GM23248 (cell line): Measurements from ENCODE around the gene GARNL3. TPM values are rescaled to one million over a fixed set of nuclear protein-coding genes. Genes with fewer than 3 reads are reported as not detected.

Experiments
- DNase-seq: peaks from one replicate; pipeline ENCODE4 v3.0.0-alpha.2; 2015
- H2AFZ ChIP-seq: fragments of 200-600 bp; sonication (generic); 2 replicates; pipeline ENCODE4 v1.6.1; 2016; ENCODE audit warnings: antibody characterized with exemption
- H3F3A ChIP-seq: fragments of 200-600 bp; sonication (generic); 2 replicates; pipeline ENCODE4 v1.6.1; 2016; ENCODE audit warnings: mild to moderate bottlenecking, antibody characterized with exemption, mixed run types; ENCODE audit not compliant: insufficient read depth
- H3K27ac ChIP-seq: fragments of 200-600 bp; sonication (generic); 2 replicates; pipeline ENCODE4 v1.5.1; 2016; ENCODE audit warnings: mild to moderate bottlenecking
- H3K27me3 ChIP-seq: fragments of 200-600 bp; sonication (generic); replicated peaks from 2 replicates; pipeline ENCODE4 v1.6.1; 2016; ENCODE audit warnings: mild to moderate bottlenecking; ENCODE audit not compliant: insufficient read depth
- H3K36me3 ChIP-seq: fragments of 200-600 bp; sonication (generic); 2 replicates; pipeline ENCODE4 v1.6.1; 2016; ENCODE audit warnings: low read depth, mild to moderate bottlenecking
- H3K4me1 ChIP-seq: fragments of 200-600 bp; sonication (generic); 2 replicates; pipeline ENCODE4 v1.6.1; 2016; ENCODE audit warnings: mild to moderate bottlenecking; ENCODE audit not compliant: insufficient read depth
- H3K4me2 ChIP-seq: fragments of 200-600 bp; sonication (generic); one replicate; pipeline ENCODE4 v1.6.1; 2016; ENCODE audit warnings: mild to moderate bottlenecking; ENCODE audit not compliant: unreplicated experiment
- H3K4me3 ChIP-seq: fragments of 200-600 bp; sonication (generic); 2 replicates; pipeline ENCODE4 v1.5.1; 2016; ENCODE audit warnings: mild to moderate bottlenecking
- H3K79me2 ChIP-seq: fragments of 200-600 bp; sonication (generic); 2 replicates; pipeline ENCODE4 v1.6.1; 2016; ENCODE audit warnings: mild to moderate bottlenecking; ENCODE audit not compliant: insufficient read depth
- H3K9ac ChIP-seq: fragments of 200-600 bp; sonication (generic); 2 replicates; pipeline ENCODE4 v1.6.1; 2016; ENCODE audit warnings: mild to moderate bottlenecking
- H3K9me2 ChIP-seq: fragments of 200-600 bp; sonication (generic); 2 replicates; pipeline ENCODE4 v1.6.1; 2016; ENCODE audit warnings: mixed run types, mild to moderate bottlenecking, moderate library complexity; ENCODE audit not compliant: insufficient read depth
- H3K9me3 ChIP-seq: fragments of 200-600 bp; sonication (generic); one replicate; pipeline ENCODE4 v1.6.1; 2017; ENCODE audit warnings: low read depth
- H4K20me1 ChIP-seq: fragments of 200-600 bp; sonication (generic); 2 replicates; pipeline ENCODE4 v1.6.0; 2016; ENCODE audit not compliant: insufficient read depth
- EZH2 ChIP-seq: fragments of 200-600 bp; sonication (generic); IDR thresholded peaks from 2 replicates; pipeline ENCODE4 v1.6.1; 2018; ENCODE audit warnings: antibody characterized with exemption, mild to moderate bottlenecking; ENCODE audit not compliant: insufficient read depth, poor library complexity, severe bottlenecking
- EZH2phosphoT487 ChIP-seq: fragments of 200-600 bp; sonication (generic); IDR thresholded peaks from 2 replicates; pipeline ENCODE4 v1.6.1; 2018; ENCODE audit warnings: antibody characterized with exemption, moderate library complexity, mild to moderate bottlenecking, low read depth; ENCODE audit not compliant: insufficient read depth
- WGBS, 2 experiments: methylation state at CpG; one replicate each; pipeline ENCODE4 v1.1.6; 2015 to 2017; ENCODE audit warnings: low lambda C conversion rate in 2 of 2, low coverage in 1 of 2; ENCODE audit errors: missing lambda C conversion rate in 2 of 2; 5-methylcytosine and 5-hydroxymethylcytosine counted together
- in situ Hi-C: fragments of 300-500 bp; cut with MboI; formaldehyde crosslinking; loops from 2 replicates; pipeline ENCODE4 v1.15.0; 2020
- polyA plus RNA-seq: library from polyadenylated mRNA; unstranded; fragments of >200 nt; fragmentation: Nextera tagmentation; extraction: Ambion mirVana; gene quantifications from 2 replicates; pipeline ENCODE4 v1.2.1, GENCODE V29; 2016
- total RNA-seq: library from RNA; depleted of rRNA; stranded (reverse); fragments of >200 nt; shearing (Covaris generic); gene quantifications from 2 replicates; pipeline ENCODE4 v1.2.3, GENCODE V29; 2014

GARNL3 gene
- total and polyA plus RNA-seq, 2 experiments from 2014 or later: 0.43 to 1.3 TPM

DNA sequence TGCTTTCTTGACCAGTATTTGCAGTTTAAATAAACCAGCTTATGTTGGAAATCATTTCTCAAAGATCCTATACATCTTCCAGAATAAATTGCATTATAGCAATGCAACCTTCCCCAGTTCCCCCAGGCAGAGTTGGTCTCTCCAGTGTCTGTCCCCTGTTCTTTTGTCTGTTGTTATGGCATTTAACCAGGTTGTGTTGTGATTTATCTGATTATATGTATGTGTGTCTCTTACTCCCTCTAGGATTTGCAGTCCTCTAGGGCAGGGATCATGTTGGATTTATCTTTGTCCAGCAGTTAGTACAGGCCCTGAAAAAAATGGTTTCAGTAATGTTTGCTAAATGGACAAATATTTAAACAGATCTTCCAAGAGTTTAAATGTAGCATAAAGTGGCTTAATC lies 17.3 kb downstream of the GARNL3 start:
- no peak for DNase-seq
- no peak overlapping the region for H3K9ac ChIP-seq
- in situ Hi-C loops: no loop called here
- no peaks in the 10 kb centered on the region for H3K4me1 ChIP-seq
- no peak overlapping the region for H3K4me3 ChIP-seq
- no peak overlapping the region for H3K4me2 ChIP-seq
- TF ChIP-seq EZH2 (no peak), EZH2phosphoT487 (no peak)
- H3K9me2 ChIP-seq: no peaks in the 10 kb centered on the region
- H4K20me1 ChIP-seq: no peaks in the 10 kb centered on the region
- no peaks in the 10 kb centered on the region for H3K9me3 ChIP-seq
- H3F3A ChIP-seq: no peaks in the 10 kb centered on the region
- H3K27me3 ChIP-seq: peaks cover 15% of the 10 kb centered on the region
- no peaks in the 10 kb centered on the region for H3K36me3 ChIP-seq
- H3K27ac ChIP-seq: no peak overlapping the region
- H2AFZ ChIP-seq: no peak overlapping the region
- H3K79me2 ChIP-seq: no peaks in the 10 kb centered on the region

DNA sequence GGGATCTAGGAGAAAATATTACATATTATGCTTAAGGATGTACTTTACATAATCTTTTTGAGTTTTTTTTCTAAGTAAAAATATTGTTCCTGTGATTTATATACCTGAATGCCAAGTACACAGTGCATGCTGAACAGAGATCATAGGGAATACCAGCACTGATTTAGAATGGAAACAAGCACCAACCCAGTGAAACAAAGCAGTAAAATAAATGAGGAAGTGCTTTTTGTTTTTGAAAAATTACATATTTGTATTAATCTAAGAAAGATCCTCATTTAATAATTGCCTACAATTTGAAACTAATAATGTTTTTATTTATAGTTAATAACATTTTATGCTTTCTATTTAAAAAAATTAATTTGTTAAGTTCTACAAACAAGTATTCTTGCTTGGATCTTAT lies 18.0 kb downstream of the GARNL3 start:
- Histone ChIP-seq H3K4me1 (no peaks in the 10 kb centered on the region), H3K9ac (no peak overlapping the region), H3K27ac (no peak overlapping the region), H4K20me1 (no peaks in the 10 kb centered on the region), H3K9me2 (no peaks in the 10 kb centered on the region), H3K4me2 (no peak overlapping the region), H3K9me3 (no peaks in the 10 kb centered on the region), H3K4me3 (no peak overlapping the region), H3K79me2 (no peaks in the 10 kb centered on the region), H3K36me3 (no peaks in the 10 kb centered on the region), H2AFZ (no peak overlapping the region), H3K27me3 (peaks cover 20% of the 10 kb centered on the region), H3F3A (no peaks in the 10 kb centered on the region)
- TF ChIP-seq EZH2phosphoT487 (no peak), EZH2 (no peak)
- in situ Hi-C loops: no loop called here
- DNase-seq: no peak

DNA sequence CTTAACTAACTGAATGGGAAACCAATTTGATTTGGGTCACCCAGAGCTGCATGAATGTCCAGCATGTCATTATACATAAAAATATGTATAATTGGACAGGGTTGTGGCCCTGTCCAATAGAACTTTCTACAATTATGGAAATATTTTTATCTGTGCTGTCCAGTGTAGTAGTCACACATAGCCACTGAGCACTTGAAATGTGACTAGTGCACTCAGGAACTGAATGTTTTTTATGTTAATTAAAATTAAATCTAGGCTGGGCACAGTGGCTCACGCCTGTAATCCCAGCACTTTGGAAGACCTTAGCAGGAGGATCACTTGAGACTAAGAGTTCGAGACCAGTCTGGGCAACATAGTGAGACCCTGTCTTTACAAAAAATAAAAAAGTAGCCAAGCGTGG lies 18.6 kb downstream of the GARNL3 start:
- 81 to 83% methylated on average over 3 of the region's 3 CpGs for WGBS, 2 experiments

GRCh38 chr9:127283917-127284497 lies 19.4 kb downstream of the GARNL3 start:
- Histone ChIP-seq H3K4me2 (no peak overlapping the region), H3K79me2 (no peaks in the 10 kb centered on the region), H2AFZ (no peak overlapping the region), H3K9me2 (no peaks in the 10 kb centered on the region), H3K4me1 (no peaks in the 10 kb centered on the region), H3K27me3 (peaks cover 22% of the 10 kb centered on the region), H3K36me3 (no peaks in the 10 kb centered on the region), H3K9ac (no peak overlapping the region), H3K4me3 (no peak overlapping the region), H3F3A (no peaks in the 10 kb centered on the region), H4K20me1 (no peaks in the 10 kb centered on the region), H3K9me3 (no peaks in the 10 kb centered on the region), H3K27ac (no peak overlapping the region)
- in situ Hi-C loops: no loop called here
- peak; percentile 62 for DNase-seq
- TF ChIP-seq EZH2: no peak
- TF ChIP-seq EZH2phosphoT487: no peak
- 33% methylated on average over 2 of the region's 2 CpGs for WGBS, 2 experiments

More for the DNA sequence above, 18.6 kb downstream of the GARNL3 start:
- H3K9ac ChIP-seq: no peak overlapping the region
- no peaks in the 10 kb centered on the region for H4K20me1 ChIP-seq
- no peak overlapping the region for H2AFZ ChIP-seq
- no peaks in the 10 kb centered on the region for H3K9me2 ChIP-seq
- no peaks in the 10 kb centered on the region for H3K79me2 ChIP-seq
- H3K27me3 ChIP-seq: peaks cover 20% of the 10 kb centered on the region
- no peak overlapping the region for H3K27ac ChIP-seq
- no peak overlapping the region for H3K4me3 ChIP-seq
- H3K4me1 ChIP-seq: no peaks in the 10 kb centered on the region
- H3K36me3 ChIP-seq: no peaks in the 10 kb centered on the region
- DNase-seq: no peak
- no peaks in the 10 kb centered on the region for H3K9me3 ChIP-seq
- H3F3A ChIP-seq: no peaks in the 10 kb centered on the region
- no peak overlapping the region for H3K4me2 ChIP-seq
- TF ChIP-seq EZH2phosphoT487 (no peak), EZH2 (no peak)
- in situ Hi-C loops: no loop called here

- TF ChIP-seq EZH2: no peak
- TF ChIP-seq EZH2phosphoT487: no peak
- H3K9ac ChIP-seq: no peak overlapping the region
Observed at GRCh38 chr9:127285965-127286364, 21.4 kb downstream of the GARNL3 start.

More at GRCh38 chr9:127285965-127286364, 21.4 kb downstream of the GARNL3 start:
- Histone ChIP-seq H4K20me1 (no peaks in the 10 kb centered on the region), H3K9me3 (no peaks in the 10 kb centered on the region), H3K4me3 (no peak overlapping the region), H3K4me2 (no peak overlapping the region), H2AFZ (no peak overlapping the region), H3K27me3 (peaks cover 17% of the 10 kb centered on the region), H3F3A (no peaks in the 10 kb centered on the region), H3K79me2 (no peaks in the 10 kb centered on the region), H3K4me1 (no peaks in the 10 kb centered on the region), H3K27ac (no peak overlapping the region), H3K36me3 (no peaks in the 10 kb centered on the region), H3K9me2 (no peaks in the 10 kb centered on the region)
- no peak for DNase-seq
- in situ Hi-C loops: no loop called here
